Right hindlimb (tissue), 1 donor: ENCODE measurements around the gene FAM13B.
A peak's percentile ranks its signal among the peaks of the same experiment; 100 is the strongest.
"Not testable (repeated sequence)": the region's sequence is repeated elsewhere in the genome, so short reads cannot be mapped to it uniquely, and the experiment has no call there.

Experiments
- DNase-seq: peaks from one replicate; pipeline ENCODE4 v3.0.0-alpha.2; 2018

The FAM13B gene

DNA sequence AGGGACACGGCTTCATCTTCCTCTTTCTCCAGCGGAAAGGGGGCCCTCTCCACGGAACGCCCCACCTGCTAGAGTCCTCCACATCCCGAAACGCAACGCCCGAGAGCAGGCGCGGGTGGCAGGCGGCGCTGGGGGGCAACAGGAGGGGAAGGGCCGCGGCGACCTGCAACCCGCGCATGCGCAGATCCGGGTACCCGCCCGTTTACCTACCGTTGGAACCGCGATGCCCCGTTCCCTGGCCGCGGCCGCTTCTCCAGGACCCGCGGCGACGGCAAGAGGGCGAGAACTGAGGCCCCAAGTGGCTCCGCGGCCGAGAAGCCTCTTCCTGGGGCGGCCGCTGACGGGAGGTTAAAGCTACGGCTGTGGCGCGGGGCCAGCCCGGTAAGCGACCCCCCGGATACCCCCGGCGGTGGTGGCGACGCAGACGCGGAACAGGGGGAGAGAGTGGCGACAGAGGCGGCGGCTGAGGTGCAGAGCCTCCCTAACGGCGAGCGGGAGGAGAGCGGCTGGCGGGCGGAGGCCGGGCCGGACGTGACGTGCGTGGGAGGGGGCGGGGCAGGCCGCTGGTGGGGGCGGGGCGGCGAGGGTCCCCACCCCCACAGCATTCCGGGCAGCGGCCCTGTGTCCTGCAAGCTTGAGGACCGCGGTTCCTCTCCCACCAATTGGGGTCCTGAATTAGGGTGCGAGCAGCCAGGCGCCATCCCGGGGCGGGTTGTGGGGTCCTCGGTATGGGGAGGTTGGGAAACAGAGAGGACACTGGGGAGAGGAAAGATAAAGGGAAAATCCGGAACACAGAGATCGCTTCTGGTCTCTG is at the start of gene FAM13B:
FAM13B (minus strand) TSS at position 508 of the 814 bp plus-strand sequence. CDS start 13,968 bp downstream, outside the sequence.
- DNase-seq = peak; percentile 91

DNA sequence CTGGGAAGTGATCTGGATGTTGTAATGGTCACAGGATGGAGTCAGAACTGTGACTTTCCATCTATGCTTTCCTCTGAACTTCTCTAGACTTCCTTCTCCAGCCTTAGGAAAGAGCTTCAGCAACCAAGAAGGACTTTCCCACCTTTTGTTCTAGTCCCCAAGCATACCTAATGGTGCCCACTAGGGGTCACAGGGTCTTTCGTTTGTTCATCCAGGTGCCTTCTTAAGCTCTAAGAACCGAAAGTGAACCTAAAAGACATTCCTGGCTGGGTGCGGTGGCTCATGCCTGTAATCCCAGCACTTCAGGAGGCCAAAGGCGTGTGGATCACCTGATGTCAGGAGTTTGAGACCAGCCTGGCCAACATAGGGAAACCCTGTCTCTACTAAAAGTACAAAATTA is 49.2 kb upstream of the FAM13B start:
- no peak for DNase-seq

DNA sequence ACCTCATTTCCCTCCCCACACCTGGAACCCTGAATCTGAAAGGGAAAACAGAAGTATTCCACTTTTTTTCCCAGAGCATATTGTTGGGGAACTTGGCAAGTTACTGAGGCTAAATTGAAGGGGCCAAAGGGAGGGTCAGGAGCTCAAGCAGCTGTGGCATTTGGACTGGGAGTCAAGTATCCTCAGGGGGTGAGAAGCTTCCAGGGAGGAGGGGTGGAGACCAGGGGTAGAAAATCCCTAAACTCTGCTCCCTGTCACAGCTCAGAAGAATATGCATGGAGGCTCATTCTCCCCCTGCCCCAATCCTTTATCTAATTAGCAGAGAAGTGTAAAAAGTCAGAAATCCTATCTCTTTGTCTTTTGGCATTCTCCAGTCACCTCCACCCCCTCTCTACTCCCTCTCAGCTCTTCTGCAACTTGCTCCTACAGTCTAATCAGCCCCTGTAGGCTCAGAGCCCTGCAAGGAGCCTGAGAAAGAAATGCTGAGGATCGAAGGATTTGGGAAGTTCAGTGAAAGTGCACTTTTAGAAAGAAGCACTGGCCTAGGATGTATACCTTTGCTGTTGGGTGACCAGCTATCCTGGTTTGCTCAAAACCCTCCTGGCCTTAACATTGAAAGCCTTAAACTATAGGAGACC is 45.2 kb upstream of the FAM13B start:
- DNase-seq = peak; percentile 21

DNA sequence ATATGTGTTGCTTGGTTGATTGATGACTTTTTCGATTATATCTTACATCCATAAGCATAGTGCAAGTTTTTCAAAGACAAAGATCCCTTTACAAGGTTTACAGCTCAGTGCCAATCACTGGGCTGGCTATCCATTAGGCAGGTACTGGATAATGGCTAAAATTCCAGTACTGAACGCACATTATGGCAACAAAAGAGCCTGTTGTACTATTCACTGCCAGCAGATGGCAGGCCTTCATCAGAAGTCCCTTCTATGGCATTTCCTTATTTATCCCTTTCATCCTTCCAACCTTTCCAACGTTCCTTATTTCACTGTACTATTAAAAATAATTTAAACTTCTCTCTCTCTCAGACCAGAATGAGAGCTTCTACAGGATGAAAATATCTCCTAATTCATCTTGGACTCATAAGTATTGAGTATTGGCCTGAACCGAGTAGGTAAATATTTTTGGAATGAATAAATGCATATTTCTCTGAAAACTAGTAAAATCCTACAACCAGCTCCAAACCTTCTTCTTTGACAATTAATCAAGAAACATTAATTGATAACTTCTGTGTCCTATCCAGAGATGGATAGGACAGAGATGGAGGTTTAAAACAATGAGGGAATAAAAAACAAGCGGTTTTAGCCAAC is 44.3 kb upstream of the FAM13B start:
- peak; percentile 59 for DNase-seq

DNA sequence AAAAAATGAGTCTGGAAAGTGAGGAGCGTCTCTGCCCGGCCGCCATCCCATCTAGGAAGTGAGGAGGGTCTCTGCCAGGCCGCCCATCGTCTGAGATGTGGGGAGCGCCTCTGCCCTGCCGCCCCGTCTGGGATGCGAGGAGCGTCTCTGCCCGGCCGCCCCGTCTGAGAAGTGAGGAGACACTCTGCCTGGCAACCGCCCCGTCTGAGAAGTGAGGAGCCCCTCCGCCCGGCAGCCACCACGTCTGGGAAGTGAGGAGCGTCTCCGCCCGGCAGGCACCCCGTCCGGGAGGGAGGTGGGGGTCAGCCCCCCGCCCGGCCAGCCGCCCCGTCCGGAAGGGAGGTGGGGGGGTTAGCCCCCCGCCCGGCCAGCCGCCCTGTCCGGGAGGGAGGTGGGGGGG is 37.1 kb upstream of the FAM13B start:
- DNase-seq = not testable (repeated sequence)

DNA sequence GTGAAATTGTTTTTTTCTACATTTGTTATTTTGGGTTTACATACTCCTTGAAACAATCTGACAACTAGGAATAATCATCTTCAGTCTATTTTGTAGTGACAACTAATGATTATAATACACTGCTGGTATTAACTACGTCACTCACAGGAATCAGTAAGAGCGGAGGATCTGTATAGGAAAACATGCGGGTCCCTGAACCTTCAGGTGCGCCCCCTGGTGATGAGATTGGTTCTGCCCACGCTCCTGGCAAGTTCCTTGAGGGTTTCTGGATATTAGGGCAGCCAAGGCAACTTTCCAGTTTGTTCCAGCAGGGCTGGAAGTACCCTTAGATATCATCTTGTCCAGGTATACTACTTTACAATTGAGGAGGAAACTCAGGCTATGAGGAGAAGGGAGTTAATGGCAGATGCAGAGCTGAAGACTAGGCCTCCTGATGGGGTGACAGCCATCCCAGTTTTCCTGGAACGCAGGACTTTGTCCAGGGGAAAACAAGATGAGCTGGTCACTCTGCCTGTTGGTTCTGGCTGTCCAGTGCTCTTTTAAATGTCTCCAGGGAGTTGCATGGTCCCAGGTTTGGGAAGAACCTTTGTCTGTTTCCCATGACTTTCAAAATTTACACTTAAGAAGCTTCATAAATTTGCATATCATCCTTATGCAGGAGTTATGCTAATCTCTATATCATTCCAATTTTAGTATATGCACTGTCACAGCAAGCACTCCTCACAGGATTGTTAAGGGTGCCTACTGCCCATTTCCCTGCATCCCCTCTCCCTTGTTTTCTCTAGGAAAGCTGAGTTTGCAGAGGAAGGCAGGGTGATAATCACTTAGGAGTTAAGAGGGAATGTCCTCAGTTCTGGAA is 36.1 kb upstream of the FAM13B start:
- peak; percentile 42 for DNase-seq

DNA sequence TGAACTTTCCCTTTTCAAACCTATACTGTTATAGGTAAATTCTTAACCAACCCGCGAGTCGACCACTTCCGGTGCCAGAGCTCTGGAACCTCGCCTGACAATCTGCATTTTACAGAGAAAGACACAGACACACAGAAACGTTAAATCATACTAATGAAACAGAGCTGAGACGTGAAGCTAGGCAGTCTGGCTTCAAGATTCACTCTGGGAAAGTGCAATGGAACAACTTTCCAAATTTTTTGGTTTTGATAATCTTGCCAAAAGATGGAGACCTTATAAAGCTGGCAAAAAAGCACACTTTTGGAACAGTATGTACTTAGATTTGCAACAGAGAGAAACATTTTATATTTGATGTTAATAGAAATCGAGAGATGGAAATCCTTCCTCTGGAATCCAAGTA is 35.1 kb upstream of the FAM13B start:
- no peak for DNase-seq

DNA sequence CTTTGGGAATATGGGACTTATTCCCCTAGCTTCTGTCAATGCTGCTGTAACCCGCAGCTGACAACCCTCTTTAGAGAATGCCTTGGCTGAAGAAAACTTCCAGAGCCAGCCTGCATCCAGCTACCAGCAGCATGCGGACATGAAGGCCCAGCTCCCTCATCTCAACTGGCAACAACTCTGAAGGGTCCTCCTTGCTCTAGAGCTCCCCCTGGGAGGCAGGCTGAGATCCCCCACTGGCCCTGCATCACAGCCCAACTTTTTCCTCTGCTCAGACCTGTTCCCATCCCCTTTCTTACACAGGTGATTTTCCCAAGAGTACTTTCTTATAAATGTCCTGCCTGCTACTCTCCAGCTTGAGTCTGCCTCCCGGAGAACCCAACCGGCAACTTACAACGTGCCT is 32.2 kb upstream of the FAM13B start:
- DNase-seq = no peak

DNA sequence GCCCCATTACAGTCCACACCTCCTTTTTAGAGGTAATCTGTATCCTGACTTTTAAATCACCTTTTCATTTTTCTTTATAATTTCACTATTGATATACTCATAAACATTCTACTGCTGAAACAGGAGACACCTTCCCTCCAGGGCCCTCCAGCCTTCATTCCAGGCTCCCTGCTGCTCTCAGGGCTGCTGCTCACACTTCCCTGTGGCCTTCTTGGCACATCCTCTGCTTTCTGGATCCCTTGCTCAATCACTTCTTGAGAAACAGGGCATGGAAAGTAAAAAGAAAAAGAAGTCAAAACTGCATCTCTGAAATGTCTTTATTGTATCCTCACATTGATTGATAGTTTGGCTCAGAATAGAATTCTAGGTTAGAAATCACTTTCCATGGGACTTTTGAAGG is 31.6 kb upstream of the FAM13B start:
- no peak for DNase-seq

DNA sequence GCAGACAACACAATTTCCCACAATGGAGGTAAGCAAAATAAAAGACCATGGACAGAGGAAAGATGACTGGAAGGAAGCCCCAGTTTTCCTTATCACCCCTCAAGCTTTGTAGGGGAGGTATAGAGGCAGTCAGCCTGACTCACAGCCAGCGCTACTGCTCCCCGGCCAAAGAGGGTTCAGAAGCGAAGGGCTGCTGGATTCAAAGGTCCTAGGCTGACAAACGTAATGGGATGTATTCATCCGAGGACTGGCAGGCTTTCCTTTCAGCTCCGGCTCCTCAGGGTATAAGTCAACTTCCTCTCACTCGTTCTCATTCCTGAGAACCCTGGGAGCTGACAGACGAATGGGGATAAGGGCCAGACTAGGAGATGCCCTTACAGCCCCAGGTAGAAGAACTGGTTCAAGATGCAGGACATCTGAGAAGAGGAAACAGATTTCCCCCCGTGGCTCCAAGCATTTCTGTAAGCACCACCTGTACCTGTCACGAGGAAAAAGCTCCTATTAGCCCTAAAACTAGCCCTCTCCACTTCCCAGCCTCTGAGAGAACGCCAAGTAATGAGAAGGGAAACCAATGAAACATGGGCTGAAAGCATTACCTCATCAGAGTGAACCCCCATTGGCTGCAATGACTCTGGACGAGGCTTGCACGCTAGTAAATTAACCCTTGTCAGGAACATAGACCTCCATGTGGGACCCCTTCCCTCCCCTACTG is 22.1 kb upstream of the FAM13B start:
- DNase-seq = no peak

DNA sequence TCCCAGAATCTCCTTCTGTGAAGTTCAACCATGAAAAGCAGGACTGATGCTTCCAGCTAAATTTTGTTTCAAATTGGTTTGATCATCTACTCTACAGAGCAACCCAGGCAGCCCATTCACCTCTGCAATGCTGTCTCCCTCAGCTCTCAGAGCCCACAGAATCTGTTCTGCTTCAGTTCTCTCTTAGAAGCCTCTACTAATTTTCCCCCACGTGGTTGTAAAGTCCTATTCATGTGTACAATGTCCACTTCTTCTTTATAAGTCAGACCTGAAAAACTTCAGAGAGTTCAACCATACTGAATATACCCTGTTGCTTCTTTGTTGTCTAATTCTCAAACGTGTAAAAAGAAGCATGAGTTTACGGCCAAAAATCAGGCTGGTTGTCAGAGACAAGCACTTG is 21.3 kb upstream of the FAM13B start:
- DNase-seq = no peak

DNA sequence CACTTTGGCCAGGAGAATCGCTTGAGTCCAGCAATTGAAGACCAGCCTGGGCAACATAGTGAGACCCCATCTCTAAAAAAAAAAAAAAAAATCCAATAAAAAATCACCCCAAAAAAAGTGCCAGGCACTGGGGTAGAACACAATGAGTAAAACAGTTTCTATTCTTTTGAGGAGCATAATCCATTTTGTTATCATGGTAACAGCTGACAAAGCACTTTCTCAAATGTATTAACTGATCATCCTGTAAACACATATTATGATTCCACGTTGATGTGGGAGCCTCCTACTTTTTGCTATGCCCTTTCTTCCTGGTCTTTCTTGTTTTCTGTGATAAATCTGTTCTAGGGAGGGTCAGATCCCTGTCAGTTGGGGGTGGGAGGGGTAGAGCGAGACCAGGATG is 20.7 kb upstream of the FAM13B start:
- DNase-seq = no peak

DNA sequence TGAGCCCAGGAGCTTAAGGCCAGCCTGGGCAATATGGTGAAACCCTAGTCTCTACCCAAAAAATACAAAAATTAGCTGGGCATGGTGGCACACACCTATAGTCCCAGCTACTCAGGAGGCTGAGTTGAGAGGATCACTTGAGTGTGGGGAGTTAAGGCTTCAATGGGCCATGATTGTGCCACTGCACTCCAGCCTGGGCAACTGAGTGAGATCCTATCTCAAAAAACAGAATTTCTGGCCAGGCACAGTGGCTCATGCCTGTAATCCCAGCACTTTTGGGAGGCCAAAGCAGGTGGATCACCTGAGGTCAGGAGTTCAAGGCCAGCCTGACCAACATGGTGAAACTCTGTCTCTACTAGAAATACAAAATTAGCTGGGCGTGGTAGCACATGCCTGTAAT is 19.8 kb upstream of the FAM13B start:
- not testable (repeated sequence) for DNase-seq

DNA sequence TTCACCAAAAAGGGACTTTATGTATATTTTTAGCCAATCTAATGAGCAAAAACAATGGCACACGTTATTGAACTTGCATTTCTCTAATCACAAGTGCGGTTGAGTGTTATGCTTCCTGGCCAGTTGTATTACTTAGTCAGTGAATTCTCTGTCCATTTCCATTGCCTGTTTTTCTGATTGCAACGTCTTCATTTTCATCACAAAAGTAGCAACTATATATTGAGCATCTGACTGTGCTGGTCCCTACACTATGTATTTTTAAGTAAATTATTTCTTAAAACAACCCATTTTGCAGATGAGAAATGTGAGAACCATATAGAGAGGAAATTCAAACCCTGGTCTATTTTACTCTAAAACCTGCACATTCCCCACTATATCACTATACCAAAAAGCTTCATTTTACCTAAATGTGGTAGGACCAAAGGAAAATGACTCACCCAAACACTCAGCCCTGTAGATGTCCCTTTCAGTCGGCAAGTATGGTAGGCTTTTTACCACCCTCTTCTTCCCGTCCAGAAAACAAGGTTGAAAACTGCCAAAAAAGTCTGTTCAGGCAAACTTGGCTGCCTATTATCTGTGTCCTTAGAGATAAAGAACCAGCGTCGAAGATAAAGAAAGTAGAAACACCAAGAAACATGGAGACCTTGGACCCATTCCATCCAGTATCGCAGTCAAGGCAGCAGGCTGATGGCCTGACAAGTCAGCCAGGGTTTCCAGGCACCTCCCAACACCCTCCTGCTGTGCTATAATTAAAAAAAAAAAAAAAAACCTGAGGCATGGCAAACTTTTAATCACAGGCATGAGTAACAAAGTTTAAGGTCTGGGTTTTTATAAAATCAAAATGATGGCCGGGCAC is 18.8 kb upstream of the FAM13B start:
- DNase-seq = no peak

DNA sequence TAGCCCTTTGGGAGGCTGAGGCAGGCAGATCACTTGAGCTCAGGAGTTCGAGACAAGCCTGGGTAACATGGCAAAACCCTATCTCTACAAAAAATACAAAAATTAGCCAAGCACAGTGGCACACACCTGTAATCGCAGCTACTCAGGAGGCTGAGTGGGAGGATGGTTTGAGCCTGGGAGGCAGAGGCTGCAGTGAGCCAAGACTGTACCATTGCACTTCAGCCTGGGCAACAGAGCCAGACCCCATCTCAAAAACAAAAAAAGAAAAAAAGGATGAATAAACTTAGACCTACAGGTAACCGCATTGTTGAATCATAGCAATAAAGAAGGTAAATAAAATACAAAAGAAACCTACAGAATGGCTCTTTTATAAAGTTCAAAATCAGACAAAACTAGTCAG is 12.4 kb upstream of the FAM13B start:
- not testable (repeated sequence) for DNase-seq

DNA sequence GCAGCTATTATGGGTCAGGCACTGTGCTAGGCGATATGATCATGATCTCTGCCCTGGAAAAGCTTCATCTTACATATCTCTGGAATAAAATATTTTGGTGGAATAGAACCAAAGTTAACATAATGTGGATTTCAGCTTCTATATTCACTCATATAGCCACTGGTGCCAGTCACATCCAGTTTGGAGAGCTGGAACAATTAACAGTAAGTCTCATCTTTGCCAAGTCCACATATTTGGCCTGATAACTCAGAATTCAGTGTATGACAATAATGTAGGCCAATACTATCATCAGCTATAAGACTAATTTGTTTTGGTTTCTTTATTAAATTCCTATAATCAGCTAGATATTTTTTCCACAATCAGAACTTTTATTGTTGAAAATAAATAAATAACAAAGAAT is 5.9 kb upstream of the FAM13B start:
- DNase-seq = no peak

DNA sequence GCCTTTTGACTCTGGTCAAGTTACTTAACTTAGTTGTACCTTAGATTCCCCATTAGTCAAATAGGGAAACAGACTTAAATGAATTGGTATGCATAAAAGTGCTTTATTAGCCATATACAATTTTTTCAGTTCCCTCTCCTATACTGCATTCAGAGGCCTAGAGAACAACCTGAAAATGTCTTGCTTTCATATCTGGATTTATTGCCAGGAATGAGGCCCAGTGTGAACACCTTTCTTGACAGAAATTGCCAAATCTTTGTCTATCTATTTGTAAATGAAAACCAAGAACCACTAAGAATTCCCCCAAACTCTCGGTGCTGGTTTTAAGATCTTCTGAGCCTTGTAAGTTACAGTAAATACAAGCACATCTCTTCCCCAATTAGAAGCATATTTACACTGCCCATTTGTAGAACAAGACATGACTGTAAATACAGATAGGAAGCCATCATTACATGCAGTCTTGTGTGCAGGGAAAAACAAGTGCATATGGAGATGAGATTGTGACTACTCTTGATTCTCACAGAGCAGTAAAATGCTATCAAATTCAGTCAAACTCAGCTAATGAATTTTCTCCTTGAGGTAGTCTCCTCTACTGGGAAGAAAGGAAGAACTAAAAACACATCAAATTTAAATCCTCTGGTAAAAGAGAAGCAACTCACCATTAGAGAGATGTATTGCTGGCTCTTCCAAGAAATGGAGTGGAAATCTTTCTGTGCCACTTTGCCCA is 5.2 kb upstream of the FAM13B start:
- DNase-seq = no peak

DNA sequence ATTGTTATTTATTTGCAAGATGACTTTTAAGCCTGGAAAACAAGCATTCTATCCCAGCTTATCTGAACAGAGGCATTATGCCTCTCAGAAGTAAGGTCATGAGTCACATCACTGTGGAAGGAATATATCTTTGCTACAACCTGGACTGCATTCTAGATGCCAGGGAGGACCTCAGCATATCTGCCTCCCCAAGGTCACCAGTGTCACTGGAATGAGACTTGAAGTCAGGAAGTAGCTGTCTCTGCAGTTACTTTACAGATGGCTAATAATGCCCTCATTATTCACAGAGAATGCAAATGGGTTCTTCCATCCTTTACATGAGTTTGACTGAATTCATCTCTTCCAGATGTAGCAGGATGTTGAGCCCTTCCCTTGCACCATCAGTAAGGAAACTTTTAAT is 4.4 kb upstream of the FAM13B start:
- no peak for DNase-seq

DNA sequence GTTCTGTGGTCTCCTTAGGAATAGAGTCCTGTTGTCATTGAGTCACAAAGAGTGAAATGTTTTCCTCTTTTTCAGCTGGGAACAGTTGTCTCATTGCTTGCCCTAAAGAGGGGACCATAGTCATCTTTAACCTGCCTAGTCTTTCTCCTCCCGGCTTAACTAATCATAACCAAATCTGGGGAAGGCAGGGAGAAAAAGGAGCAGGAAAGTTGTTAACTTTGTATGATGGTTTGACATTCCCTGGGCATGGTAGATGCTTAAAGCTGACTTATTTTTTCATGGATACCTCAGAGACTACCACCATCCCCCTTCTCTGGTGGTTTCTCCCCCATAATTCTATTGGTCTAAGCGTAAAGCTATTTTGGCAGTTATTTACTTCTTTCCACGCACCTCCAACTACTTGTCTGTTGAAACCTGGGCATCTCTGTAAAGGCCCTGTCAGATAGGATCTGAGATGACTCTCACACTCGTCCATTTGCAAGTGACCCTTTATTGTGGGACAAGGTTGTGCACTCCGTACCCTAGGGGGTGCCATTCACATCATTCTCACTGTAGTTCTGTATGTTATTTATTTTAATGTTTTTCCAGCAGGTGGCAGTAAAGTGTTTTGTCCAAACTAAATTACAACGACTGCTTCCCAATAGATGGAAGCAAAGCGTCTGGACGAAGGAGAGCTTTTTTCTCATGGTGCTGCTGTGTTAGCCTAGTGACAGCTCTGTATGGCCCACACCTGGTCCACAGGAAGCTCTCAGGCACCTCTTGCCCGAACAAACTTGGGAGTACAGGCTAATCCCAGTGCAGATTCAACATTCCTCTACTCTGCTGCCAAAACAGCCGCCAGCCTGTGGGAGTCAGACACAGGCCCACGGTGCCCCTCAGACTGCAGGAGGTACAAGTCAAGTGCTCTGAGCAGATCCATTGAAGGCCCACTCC is 3.0 kb upstream of the FAM13B start:
- DNase-seq = peak; percentile 71

DNA sequence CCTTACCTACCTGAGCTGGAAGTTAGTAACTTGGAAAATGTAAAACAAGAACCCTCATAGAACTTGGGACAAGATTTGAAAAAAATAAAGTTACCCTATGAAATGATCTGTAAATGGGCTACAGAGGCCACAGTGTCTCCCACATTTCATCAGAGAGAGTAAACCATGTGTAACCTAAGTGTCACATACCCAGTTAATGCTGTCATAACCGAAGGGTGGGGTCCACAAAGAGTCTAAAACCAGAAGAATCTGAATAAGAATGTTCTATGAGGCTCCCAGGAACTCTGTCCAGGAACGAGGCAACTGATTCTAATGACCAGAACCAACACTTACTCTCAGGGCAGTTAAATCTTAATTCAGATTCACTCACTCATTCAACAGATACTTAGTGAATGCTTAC is 1.0 kb upstream of the FAM13B start:
- DNase-seq = no peak
